Fibroblast of skin of right quadriceps (primary cell): ENCODE results near the gene HDGFL3.

Experiments
- DNase-seq: peaks from one replicate; pipeline ENCODE4 v3.0.0-alpha.2; 2013

The HDGFL3 gene

GRCh38 chr15:83119968-83120581, 87.5 kb downstream of the HDGFL3 start:
- no peak for DNase-seq

GRCh38 chr15:83118968-83119367, 88.7 kb downstream of the HDGFL3 start:
- DNase-seq = no peak

GRCh38 chr15:83118291-83118827, 89.3 kb downstream of the HDGFL3 start:
- DNase-seq = no peak

GRCh38 chr15:83115831-83116565, 91.6 kb downstream of the HDGFL3 start:
- no peak for DNase-seq

- DNase-seq = no peak
These were observed 92.2 kb downstream of the HDGFL3 start for GRCh38 chr15:83115410-83115809.

GRCh38 chr15:83114856-83115255, 92.8 kb downstream of the HDGFL3 start:
- DNase-seq = no peak

- DNase-seq = no peak
These were observed 93.5 kb downstream of the HDGFL3 start for GRCh38 chr15:83113881-83114674.

GRCh38 chr15:83112956-83113299, 94.7 kb downstream of the HDGFL3 start:
- no peak for DNase-seq

- DNase-seq = peak; percentile 64
These were observed 95.2 kb downstream of the HDGFL3 start for GRCh38 chr15:83112233-83112955.

- DNase-seq = no peak
These were observed 96.5 kb downstream of the HDGFL3 start for GRCh38 chr15:83111149-83111548.

- DNase-seq = no peak
These were observed 97.2 kb downstream of the HDGFL3 start for GRCh38 chr15:83110381-83110780.

GRCh38 chr15:83109532-83109931, 98.1 kb downstream of the HDGFL3 start:
- DNase-seq = no peak

- DNase-seq = peak; percentile 36
These were observed 99.1 kb downstream of the HDGFL3 start for GRCh38 chr15:83108266-83109219.

- no peak for DNase-seq
These were observed 99.8 kb downstream of the HDGFL3 start for GRCh38 chr15:83107841-83108181.

- DNase-seq = no peak
These were observed 100.4 kb downstream of the HDGFL3 start, which contains the start of gene TM6SF1 for GRCh38 chr15:83106994-83107840. TM6SF1 (plus strand) TSS chr15:83107645; CDS start chr15:83107681, 36 bp downstream.

- no peak for DNase-seq
These were observed 102.2 kb downstream of the HDGFL3 start for GRCh38 chr15:83105440-83105839.

- DNase-seq = no peak
These were observed 103.5 kb downstream of the HDGFL3 start for GRCh38 chr15:83104141-83104540.

- no peak for DNase-seq
These were observed 105.3 kb downstream of the HDGFL3 start for GRCh38 chr15:83102346-83102745.

- no peak for DNase-seq
These were observed 107.5 kb downstream of the HDGFL3 start for GRCh38 chr15:83100097-83100646.

- DNase-seq = no peak
These were observed 108.3 kb downstream of the HDGFL3 start for GRCh38 chr15:83099290-83099689.
